Measurements from ENCODE around the gene ACOXL.

Gene ACOXL

DNA sequence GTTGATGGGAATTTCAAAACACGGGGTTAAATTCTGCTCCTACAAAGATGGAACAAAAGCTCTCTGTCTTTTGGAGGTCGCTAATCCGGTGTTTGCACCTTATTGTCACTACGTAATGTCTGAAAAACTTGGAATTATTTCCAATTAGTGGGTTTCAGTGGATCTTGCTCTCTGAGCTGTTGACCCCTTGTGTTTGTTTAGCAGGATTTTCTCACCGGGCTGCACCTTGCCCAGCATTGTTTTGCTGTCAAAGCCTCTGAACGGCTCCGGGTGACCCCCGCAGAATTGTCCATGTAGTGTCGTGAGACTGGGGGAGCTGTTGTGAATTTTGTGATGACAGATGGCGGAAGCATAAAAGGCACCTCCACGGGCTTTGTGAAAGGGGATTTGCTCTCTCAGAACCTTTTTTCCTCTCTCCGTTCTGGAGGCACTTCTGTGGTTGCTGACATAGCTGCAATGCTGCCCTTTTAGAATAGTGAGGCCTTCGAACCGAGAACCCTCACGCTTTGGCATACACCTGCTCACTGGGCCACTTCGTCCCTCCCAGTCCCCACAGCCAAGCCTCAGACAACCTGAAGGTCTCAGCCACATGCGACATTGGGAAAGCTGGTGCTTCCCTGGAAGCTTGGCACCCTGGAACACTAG, 129.4 kb downstream of the ACOXL start (continued):
- TF ChIP-seq, protein P1, sequence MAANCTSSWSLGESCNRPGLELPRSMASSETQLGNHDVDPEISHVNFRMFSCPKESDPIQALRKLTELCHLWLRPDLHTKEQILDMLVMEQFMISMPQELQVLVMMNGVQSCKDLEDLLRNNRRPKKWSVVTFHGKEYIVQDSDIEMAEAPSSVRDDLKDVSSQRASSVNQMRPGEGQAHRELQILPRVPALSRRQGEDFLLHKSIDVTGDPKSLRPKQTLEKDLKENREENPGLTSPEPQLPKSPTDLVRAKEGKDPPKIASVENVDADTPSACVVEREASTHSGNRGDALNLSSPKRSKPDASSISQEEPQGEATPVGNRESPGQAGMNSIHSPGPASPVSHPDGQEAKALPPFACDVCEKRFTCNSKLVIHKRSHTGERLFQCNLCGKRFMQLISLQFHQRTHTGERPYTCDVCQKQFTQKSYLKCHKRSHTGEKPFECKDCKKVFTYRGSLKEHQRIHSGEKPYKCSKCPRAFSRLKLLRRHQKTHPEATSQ (tag by site-specific recombination; IDR thresholded peaks at IDR 0.05): no peak
- TF ChIP-seq ZNF513 (tag by site-specific recombination; IDR thresholded peaks at IDR 0.05): no peak
- TF ChIP-seq ZFP41 (tag by site-specific recombination; IDR thresholded peaks at IDR 0.05; ENCODE audit: borderline replicate concordance): no peak
- no peak for TF ChIP-seq ZBTB17 (tag by site-specific recombination; IDR thresholded peaks at IDR 0.05)
- no peak for TF ChIP-seq INSM2 (tag by site-specific recombination; IDR thresholded peaks at IDR 0.05)
- no peak for TF ChIP-seq ZNF621 (tag by site-specific recombination; IDR thresholded peaks at IDR 0.05)
- no peak for TF ChIP-seq IKZF3 (tag by site-specific recombination; IDR thresholded peaks at IDR 0.05)
- TF ChIP-seq ZNF37A (tag by site-specific recombination; IDR thresholded peaks at IDR 0.05): no peak

GRCh38 chr2:110863726-110864125, 131.4 kb downstream of the ACOXL start:
- H3K27ac ChIP-seq (ENCODE audit: extremely low read depth, low read depth, low read length): no peak overlapping the region
- ChIA-PET CTCF (no interaction called here), POLR2A (no interaction called here)
- TF ChIP-seq, protein P2, sequence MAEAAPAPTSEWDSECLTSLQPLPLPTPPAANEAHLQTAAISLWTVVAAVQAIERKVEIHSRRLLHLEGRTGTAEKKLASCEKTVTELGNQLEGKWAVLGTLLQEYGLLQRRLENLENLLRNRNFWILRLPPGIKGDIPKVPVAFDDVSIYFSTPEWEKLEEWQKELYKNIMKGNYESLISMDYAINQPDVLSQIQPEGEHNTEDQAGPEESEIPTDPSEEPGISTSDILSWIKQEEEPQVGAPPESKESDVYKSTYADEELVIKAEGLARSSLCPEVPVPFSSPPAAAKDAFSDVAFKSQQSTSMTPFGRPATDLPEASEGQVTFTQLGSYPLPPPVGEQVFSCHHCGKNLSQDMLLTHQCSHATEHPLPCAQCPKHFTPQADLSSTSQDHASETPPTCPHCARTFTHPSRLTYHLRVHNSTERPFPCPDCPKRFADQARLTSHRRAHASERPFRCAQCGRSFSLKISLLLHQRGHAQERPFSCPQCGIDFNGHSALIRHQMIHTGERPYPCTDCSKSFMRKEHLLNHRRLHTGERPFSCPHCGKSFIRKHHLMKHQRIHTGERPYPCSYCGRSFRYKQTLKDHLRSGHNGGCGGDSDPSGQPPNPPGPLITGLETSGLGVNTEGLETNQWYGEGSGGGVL (tag by site-specific recombination; IDR thresholded peaks at IDR 0.05): no peak
- TF ChIP-seq ZNF211 (tag by site-specific recombination; IDR thresholded peaks at IDR 0.05; ENCODE audit: low read depth): no peak
- TF ChIP-seq GLIS1 (tag by site-specific recombination; IDR thresholded peaks at IDR 0.05): no peak
- no peak for TF ChIP-seq ZNF549 (tag by site-specific recombination; IDR thresholded peaks at IDR 0.05)
- TF ChIP-seq, protein P1 (tag by site-specific recombination; IDR thresholded peaks at IDR 0.05): no peak
- no peak for TF ChIP-seq ZNF133 (tag by site-specific recombination; IDR thresholded peaks at IDR 0.05)
- no peak for TF ChIP-seq ZNF10 (tag by site-specific recombination; IDR thresholded peaks at IDR 0.05)
- TF ChIP-seq ZNF529 (tag by site-specific recombination; IDR thresholded peaks at IDR 0.05; ENCODE audit: insufficient replicate concordance): no peak
- TF ChIP-seq ZNF24 (tag by site-specific recombination; IDR thresholded peaks at IDR 0.05): no peak
- TF ChIP-seq EGR2 (tag by site-specific recombination; IDR thresholded peaks at IDR 0.05; ENCODE audit: low read depth): no peak
- TF ChIP-seq ZNF391 (tag by site-specific recombination; IDR thresholded peaks at IDR 0.05; ENCODE audit: borderline replicate concordance, low read depth): no peak
- TF ChIP-seq ZFP37 (tag by site-specific recombination; IDR thresholded peaks at IDR 0.05): no peak
- TF ChIP-seq, protein P3, sequence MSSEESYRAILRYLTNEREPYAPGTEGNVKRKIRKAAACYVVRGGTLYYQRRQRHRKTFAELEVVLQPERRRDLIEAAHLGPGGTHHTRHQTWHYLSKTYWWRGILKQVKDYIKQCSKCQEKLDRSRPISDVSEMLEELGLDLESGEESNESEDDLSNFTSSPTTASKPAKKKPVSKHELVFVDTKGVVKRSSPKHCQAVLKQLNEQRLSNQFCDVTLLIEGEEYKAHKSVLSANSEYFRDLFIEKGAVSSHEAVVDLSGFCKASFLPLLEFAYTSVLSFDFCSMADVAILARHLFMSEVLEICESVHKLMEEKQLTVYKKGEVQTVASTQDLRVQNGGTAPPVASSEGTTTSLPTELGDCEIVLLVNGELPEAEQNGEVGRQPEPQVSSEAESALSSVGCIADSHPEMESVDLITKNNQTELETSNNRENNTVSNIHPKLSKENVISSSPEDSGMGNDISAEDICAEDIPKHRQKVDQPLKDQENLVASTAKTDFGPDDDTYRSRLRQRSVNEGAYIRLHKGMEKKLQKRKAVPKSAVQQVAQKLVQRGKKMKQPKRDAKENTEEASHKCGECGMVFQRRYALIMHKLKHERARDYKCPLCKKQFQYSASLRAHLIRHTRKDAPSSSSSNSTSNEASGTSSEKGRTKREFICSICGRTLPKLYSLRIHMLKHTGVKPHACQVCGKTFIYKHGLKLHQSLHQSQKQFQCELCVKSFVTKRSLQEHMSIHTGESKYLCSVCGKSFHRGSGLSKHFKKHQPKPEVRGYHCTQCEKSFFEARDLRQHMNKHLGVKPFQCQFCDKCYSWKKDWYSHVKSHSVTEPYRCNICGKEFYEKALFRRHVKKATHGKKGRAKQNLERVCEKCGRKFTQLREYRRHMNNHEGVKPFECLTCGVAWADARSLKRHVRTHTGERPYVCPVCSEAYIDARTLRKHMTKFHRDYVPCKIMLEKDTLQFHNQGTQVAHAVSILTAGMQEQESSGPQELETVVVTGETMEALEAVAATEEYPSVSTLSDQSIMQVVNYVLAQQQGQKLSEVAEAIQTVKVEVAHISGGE (tag by site-specific recombination; conservative IDR thresholded peaks at IDR 0.05; ENCODE audit: low read depth): no peak
- no peak for TF ChIP-seq PRDM1 (tag by site-specific recombination; IDR thresholded peaks at IDR 0.05)
- TF ChIP-seq YY1 (tag by site-specific recombination; IDR thresholded peaks at IDR 0.05): no peak
- no peaks in the 10 kb centered on the region for H3K36me3 ChIP-seq (ENCODE audit: control insufficient read depth in 2 of 2, insufficient read depth in 1 of 2, low read length in 2 of 2)
- no peaks in the 10 kb centered on the region for H3K9me3 ChIP-seq (ENCODE audit: control insufficient read depth, insufficient read depth, low read depth, low read length)
- no peaks in the 10 kb centered on the region for H3K4me1 ChIP-seq (ENCODE audit: control insufficient read depth, insufficient read depth, low read length)
- no peak overlapping the region for H3K4me3 ChIP-seq (ENCODE audit: low read depth, low read length)

All from HEK293 (cell line).